ENCODE measurements around the gene PCDH7. TPM values are rescaled to one million over a fixed set of nuclear protein-coding genes. Genes with fewer than 3 reads are reported as not detected.

The PCDH7 gene
- total and polyA plus RNA-seq, 2 experiments from 2014 or later: 2.4 to 10.8 TPM

DNA sequence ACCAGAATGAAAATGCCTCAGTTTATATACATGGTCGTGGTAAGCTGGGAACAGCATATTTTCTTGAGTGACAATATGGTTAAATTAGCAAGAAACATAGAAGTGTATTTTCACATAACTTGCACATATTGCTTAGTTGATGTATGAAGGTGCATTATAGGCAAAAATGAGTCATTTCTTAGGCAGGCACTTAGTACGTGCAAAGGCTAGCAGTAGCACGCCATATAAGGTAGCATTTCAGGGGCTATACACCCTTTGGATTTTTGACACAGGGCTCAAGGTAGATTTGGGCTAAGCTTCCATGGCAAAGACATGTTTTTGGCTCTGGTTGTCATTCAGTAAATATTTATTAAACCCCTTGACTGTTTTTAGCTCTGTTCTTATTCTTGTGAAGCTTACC lies 33.1 kb downstream of the PCDH7 start:
- no peaks in the 10 kb centered on the region for H3K4me1 ChIP-seq (ENCODE audit: insufficient read depth)
- Mint-ChIP-seq H3K36me3 (ENCODE audit: low read depth) (no peaks in the 10 kb centered on the region), H3K4me3 (no peak overlapping the region), H3K27ac (no peak overlapping the region), H3K4me1 (no peaks in the 10 kb centered on the region), H3K27me3 (ENCODE audit: insufficient read depth, low read depth, poor library complexity) (peaks cover 1% of the 10 kb centered on the region), H3K9me3 (no peaks in the 10 kb centered on the region)
- H2AFZ ChIP-seq: no peak overlapping the region
- ATAC-seq (no peak), DNase-seq (ENCODE audit: low spot score) (no peak)
- TF ChIP-seq JUNB (IDR thresholded peaks at IDR 0.05; ENCODE audit: unreplicated experiment) (no peak), ZNF331 (CRISPR knock-in tag; IDR thresholded peaks at IDR 0.05; ENCODE audit: low read depth) (no peak), EZH2phosphoT487 (IDR thresholded peaks at IDR 0.05; ENCODE audit: unreplicated experiment) (no peak), POLR2AphosphoS5 (IDR thresholded peaks at IDR 0.05; ENCODE audit: low read depth) (no peak), ZNF114 (CRISPR knock-in tag; IDR thresholded peaks at IDR 0.05) (no peak), STAT1 (IDR thresholded peaks at IDR 0.05; ENCODE audit: unreplicated experiment) (no peak), EZH2 (IDR thresholded peaks at IDR 0.05; ENCODE audit: low read depth, unreplicated experiment) (no peak), CREB1 (CRISPR knock-in tag; IDR thresholded peaks at IDR 0.05; ENCODE audit: low read depth) (no peak), NANOG (IDR thresholded peaks at IDR 0.05; ENCODE audit: borderline replicate concordance) (no peak)
- TF ChIP-seq, protein P1, sequence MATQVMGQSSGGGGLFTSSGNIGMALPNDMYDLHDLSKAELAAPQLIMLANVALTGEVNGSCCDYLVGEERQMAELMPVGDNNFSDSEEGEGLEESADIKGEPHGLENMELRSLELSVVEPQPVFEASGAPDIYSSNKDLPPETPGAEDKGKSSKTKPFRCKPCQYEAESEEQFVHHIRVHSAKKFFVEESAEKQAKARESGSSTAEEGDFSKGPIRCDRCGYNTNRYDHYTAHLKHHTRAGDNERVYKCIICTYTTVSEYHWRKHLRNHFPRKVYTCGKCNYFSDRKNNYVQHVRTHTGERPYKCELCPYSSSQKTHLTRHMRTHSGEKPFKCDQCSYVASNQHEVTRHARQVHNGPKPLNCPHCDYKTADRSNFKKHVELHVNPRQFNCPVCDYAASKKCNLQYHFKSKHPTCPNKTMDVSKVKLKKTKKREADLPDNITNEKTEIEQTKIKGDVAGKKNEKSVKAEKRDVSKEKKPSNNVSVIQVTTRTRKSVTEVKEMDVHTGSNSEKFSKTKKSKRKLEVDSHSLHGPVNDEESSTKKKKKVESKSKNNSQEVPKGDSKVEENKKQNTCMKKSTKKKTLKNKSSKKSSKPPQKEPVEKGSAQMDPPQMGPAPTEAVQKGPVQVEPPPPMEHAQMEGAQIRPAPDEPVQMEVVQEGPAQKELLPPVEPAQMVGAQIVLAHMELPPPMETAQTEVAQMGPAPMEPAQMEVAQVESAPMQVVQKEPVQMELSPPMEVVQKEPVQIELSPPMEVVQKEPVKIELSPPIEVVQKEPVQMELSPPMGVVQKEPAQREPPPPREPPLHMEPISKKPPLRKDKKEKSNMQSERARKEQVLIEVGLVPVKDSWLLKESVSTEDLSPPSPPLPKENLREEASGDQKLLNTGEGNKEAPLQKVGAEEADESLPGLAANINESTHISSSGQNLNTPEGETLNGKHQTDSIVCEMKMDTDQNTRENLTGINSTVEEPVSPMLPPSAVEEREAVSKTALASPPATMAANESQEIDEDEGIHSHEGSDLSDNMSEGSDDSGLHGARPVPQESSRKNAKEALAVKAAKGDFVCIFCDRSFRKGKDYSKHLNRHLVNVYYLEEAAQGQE (IDR thresholded peaks at IDR 0.05; ENCODE audit: unreplicated experiment): no peak
- TF ChIP-seq, protein P2, sequence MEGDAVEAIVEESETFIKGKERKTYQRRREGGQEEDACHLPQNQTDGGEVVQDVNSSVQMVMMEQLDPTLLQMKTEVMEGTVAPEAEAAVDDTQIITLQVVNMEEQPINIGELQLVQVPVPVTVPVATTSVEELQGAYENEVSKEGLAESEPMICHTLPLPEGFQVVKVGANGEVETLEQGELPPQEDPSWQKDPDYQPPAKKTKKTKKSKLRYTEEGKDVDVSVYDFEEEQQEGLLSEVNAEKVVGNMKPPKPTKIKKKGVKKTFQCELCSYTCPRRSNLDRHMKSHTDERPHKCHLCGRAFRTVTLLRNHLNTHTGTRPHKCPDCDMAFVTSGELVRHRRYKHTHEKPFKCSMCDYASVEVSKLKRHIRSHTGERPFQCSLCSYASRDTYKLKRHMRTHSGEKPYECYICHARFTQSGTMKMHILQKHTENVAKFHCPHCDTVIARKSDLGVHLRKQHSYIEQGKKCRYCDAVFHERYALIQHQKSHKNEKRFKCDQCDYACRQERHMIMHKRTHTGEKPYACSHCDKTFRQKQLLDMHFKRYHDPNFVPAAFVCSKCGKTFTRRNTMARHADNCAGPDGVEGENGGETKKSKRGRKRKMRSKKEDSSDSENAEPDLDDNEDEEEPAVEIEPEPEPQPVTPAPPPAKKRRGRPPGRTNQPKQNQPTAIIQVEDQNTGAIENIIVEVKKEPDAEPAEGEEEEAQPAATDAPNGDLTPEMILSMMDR (conservative IDR thresholded peaks at IDR 0.05; ENCODE audit: low read depth in 2 of 2): no peak
- TF ChIP-seq, protein P3, sequence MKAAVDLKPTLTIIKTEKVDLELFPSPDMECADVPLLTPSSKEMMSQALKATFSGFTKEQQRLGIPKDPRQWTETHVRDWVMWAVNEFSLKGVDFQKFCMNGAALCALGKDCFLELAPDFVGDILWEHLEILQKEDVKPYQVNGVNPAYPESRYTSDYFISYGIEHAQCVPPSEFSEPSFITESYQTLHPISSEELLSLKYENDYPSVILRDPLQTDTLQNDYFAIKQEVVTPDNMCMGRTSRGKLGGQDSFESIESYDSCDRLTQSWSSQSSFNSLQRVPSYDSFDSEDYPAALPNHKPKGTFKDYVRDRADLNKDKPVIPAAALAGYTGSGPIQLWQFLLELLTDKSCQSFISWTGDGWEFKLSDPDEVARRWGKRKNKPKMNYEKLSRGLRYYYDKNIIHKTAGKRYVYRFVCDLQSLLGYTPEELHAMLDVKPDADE (IDR thresholded peaks at IDR 0.05): no peak
- TF ChIP-seq, protein P4, sequence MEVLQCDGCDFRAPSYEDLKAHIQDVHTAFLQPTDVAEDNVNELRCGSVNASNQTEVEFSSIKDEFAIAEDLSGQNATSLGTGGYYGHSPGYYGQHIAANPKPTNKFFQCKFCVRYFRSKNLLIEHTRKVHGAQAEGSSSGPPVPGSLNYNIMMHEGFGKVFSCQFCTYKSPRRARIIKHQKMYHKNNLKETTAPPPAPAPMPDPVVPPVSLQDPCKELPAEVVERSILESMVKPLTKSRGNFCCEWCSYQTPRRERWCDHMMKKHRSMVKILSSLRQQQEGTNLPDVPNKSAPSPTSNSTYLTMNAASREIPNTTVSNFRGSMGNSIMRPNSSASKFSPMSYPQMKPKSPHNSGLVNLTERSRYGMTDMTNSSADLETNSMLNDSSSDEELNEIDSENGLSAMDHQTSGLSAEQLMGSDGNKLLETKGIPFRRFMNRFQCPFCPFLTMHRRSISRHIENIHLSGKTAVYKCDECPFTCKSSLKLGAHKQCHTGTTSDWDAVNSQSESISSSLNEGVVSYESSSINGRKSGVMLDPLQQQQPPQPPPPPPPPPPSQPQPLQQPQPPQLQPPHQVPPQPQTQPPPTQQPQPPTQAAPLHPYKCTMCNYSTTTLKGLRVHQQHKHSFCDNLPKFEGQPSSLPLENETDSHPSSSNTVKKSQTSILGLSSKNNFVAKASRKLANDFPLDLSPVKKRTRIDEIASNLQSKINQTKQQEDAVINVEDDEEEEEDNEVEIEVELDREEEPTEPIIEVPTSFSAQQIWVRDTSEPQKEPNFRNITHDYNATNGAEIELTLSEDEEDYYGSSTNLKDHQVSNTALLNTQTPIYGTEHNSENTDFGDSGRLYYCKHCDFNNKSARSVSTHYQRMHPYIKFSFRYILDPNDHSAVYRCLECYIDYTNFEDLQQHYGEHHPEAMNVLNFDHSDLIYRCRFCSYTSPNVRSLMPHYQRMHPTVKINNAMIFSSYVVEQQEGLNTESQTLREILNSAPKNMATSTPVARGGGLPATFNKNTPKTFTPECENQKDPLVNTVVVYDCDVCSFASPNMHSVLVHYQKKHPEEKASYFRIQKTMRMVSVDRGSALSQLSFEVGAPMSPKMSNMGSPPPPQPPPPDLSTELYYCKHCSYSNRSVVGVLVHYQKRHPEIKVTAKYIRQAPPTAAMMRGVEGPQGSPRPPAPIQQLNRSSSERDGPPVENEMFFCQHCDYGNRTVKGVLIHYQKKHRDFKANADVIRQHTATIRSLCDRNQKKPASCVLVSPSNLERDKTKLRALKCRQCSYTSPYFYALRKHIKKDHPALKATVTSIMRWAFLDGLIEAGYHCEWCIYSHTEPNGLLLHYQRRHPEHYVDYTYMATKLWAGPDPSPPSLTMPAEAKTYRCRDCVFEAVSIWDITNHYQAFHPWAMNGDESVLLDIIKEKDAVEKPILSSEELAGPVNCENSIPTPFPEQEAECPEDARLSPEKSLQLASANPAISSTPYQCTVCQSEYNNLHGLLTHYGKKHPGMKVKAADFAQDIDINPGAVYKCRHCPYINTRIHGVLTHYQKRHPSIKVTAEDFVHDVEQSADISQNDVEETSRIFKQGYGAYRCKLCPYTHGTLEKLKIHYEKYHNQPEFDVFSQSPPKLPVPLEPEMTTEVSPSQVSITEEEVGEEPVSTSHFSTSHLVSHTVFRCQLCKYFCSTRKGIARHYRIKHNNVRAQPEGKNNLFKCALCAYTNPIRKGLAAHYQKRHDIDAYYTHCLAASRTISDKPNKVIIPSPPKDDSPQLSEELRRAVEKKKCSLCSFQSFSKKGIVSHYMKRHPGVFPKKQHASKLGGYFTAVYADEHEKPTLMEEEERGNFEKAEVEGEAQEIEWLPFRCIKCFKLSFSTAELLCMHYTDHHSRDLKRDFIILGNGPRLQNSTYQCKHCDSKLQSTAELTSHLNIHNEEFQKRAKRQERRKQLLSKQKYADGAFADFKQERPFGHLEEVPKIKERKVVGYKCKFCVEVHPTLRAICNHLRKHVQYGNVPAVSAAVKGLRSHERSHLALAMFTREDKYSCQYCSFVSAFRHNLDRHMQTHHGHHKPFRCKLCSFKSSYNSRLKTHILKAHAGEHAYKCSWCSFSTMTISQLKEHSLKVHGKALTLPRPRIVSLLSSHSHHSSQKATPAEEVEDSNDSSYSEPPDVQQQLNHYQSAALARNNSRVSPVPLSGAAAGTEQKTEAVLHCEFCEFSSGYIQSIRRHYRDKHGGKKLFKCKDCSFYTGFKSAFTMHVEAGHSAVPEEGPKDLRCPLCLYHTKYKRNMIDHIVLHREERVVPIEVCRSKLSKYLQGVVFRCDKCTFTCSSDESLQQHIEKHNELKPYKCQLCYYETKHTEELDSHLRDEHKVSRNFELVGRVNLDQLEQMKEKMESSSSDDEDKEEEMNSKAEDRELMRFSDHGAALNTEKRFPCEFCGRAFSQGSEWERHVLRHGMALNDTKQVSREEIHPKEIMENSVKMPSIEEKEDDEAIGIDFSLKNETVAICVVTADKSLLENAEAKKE (CRISPR knock-in tag; IDR thresholded peaks at IDR 0.05): no peak
- H3K79me2 ChIP-seq (replicated peaks; ENCODE audit: insufficient read depth): no peaks in the 10 kb centered on the region
- no peak overlapping the region for H3K4me3 ChIP-seq
- H3F3A ChIP-seq (replicated peaks; ENCODE audit: low read depth): no peaks in the 10 kb centered on the region
- no peak overlapping the region for H3K4me2 ChIP-seq
- no peaks in the 10 kb centered on the region for H4K20me1 ChIP-seq (replicated peaks; ENCODE audit: insufficient read depth)
- H3K27ac ChIP-seq (ENCODE audit: low read depth): no peak overlapping the region
- 0 out of 2 replicates have a peak, but pooled peaks cover 3% of the 10 kb centered on the region for H3K9me2 ChIP-seq (ENCODE audit: insufficient read depth)
- H3K36me3 ChIP-seq (ENCODE audit: insufficient read depth): no peaks in the 10 kb centered on the region
- H3K27me3 ChIP-seq (ENCODE audit: insufficient read depth): no peaks in the 10 kb centered on the region
